NCI-H146 (cell line): ENCODE measurements around the gene EMC8.

Source experiments
- DNase-seq: peaks from one replicate; lab custom pipeline; 2025; lab: John Stamatoyannopoulos, UW

The EMC8 gene

GRCh38 chr16:85729452-85730185, 69.7 kb downstream of the EMC8 start:
- no peak for DNase-seq

- DNase-seq, result no peak
Observed at GRCh38 chr16:85728879-85729278, 70.5 kb downstream of the EMC8 start.
